H9 (cell line): ENCODE measurements around the gene TMEM95. TPM values are rescaled to one million over a fixed set of nuclear protein-coding genes. Genes with fewer than 3 reads are reported as not detected.

Experiments
- DNase-seq: peaks from one replicate; pipeline ENCODE4 v3.0.0-alpha.2; 2017
- H2AFZ ChIP-seq: one replicate; pipeline ENCODE4 v1.6.1; 2013; ENCODE audit warnings: mild to moderate bottlenecking, low read length, control low read depth, moderate library complexity
- H2AK5ac ChIP-seq: 2 replicates; pipeline ENCODE4 v1.6.1; 2013; ENCODE audit warnings: low read length, control low read depth, mixed read lengths; ENCODE audit not compliant: insufficient read length
- H2BK120ac ChIP-seq: one replicate; pipeline ENCODE4 v1.6.1; 2013; ENCODE audit warnings: low read depth, mild to moderate bottlenecking, low read length, control low read depth, inconsistent platforms; ENCODE audit not compliant: poor library complexity, severe bottlenecking
- H2BK12ac ChIP-seq: 2 replicates; pipeline ENCODE4 v1.6.1; 2013; ENCODE audit warnings: low read length, control low read depth, mixed read lengths, low read depth; ENCODE audit not compliant: insufficient read length
- H2BK15ac ChIP-seq: 2 replicates; pipeline ENCODE4 v1.6.1; 2013; ENCODE audit warnings: low read depth, low read length, control low read depth
- H2BK20ac ChIP-seq: one replicate; pipeline ENCODE4 v1.6.1; 2013; ENCODE audit warnings: low read depth, mild to moderate bottlenecking, low read length, control low read depth, inconsistent platforms; ENCODE audit not compliant: poor library complexity, severe bottlenecking
- H2BK5ac ChIP-seq: 2 replicates; pipeline ENCODE4 v1.6.1; 2013; ENCODE audit warnings: low read length, control low read depth, mixed read lengths; ENCODE audit not compliant: insufficient read length
- H3K14ac ChIP-seq: 2 replicates; pipeline ENCODE4 v1.6.1; 2013; ENCODE audit warnings: low read length, control low read depth; ENCODE audit not compliant: insufficient read depth
- H3K18ac ChIP-seq: 2 replicates; pipeline ENCODE4 v1.6.1; 2013; ENCODE audit warnings: low read depth, mild to moderate bottlenecking, mixed read lengths, low read length, control low read depth; ENCODE audit not compliant: insufficient read length
- H3K23ac ChIP-seq: 2 replicates; pipeline ENCODE4 v1.6.1; 2013; ENCODE audit warnings: low read length, control low read depth, mixed read lengths, low read depth; ENCODE audit not compliant: insufficient read length
- H3K23me2 ChIP-seq: 2 replicates; pipeline ENCODE4 v1.6.1; 2013; ENCODE audit warnings: low read depth, mild to moderate bottlenecking, mixed read lengths, low read length, control low read depth; ENCODE audit not compliant: insufficient read length, poor library complexity, severe bottlenecking
- H3K27ac ChIP-seq: 2 replicates; pipeline ENCODE4 v1.5.1; 2013; ENCODE audit warnings: low read length, control low read depth, mixed read lengths, low read depth; ENCODE audit not compliant: insufficient read length
- H3K27me3 ChIP-seq: 2 replicates; pipeline ENCODE4 v1.6.1; 2013; ENCODE audit warnings: low read length, control low read depth, inconsistent platforms; ENCODE audit not compliant: insufficient read depth
- H3K4ac ChIP-seq: 2 replicates; pipeline ENCODE4 v1.6.1; 2013; ENCODE audit warnings: low read depth, mild to moderate bottlenecking, control low read depth, inconsistent platforms, low read length, moderate library complexity
- H3K4me1 ChIP-seq: 2 replicates; pipeline ENCODE4 v1.6.1; 2013; ENCODE audit warnings: low read length, control low read depth, inconsistent platforms; ENCODE audit not compliant: insufficient read depth
- H3K4me2 ChIP-seq: 2 replicates; pipeline ENCODE4 v1.6.1; 2013; ENCODE audit warnings: low read length, control low read depth, mixed read lengths; ENCODE audit not compliant: insufficient read length, insufficient read depth
- H3K56ac ChIP-seq: 2 replicates; pipeline ENCODE4 v1.6.1; 2013; ENCODE audit warnings: low read depth, mild to moderate bottlenecking, mixed read lengths, low read length, control low read depth; ENCODE audit not compliant: insufficient read length
- H3K79me1 ChIP-seq: 2 replicates; pipeline ENCODE4 v1.6.1; 2013; ENCODE audit warnings: low read depth, mild to moderate bottlenecking, moderate library complexity, low read length, control low read depth, inconsistent platforms; ENCODE audit not compliant: insufficient read depth, poor library complexity, severe bottlenecking
- H3K79me2 ChIP-seq: 2 replicates; pipeline ENCODE4 v1.6.1; 2013; ENCODE audit warnings: low read length, control low read depth, inconsistent platforms; ENCODE audit not compliant: insufficient read depth
- H3K9ac ChIP-seq: 2 replicates; pipeline ENCODE4 v1.6.1; 2013; ENCODE audit warnings: low read length, control low read depth, mixed read lengths; ENCODE audit not compliant: insufficient read length; ENCODE audit errors: extremely low read depth
- H3K9me3 ChIP-seq: one replicate; pipeline ENCODE4 v1.6.1; 2013; ENCODE audit warnings: low read depth, low read length, inconsistent platforms; ENCODE audit not compliant: control insufficient read depth
- H3T11ph ChIP-seq: one replicate; pipeline ENCODE4 v1.6.1; 2013; ENCODE audit warnings: mild to moderate bottlenecking, low read length, control low read depth, inconsistent platforms
- H4K20me1 ChIP-seq: one replicate; pipeline ENCODE4 v1.6.1; 2013; ENCODE audit not compliant: control insufficient read depth, insufficient read length, insufficient read depth
- H4K5ac ChIP-seq: 2 replicates; pipeline ENCODE4 v1.6.1; 2013; ENCODE audit warnings: low read depth, mild to moderate bottlenecking, mixed read lengths, low read length, control low read depth; ENCODE audit not compliant: insufficient read length
- H4K8ac ChIP-seq: replicated peaks from 2 replicates; pipeline ENCODE4 v1.6.1; 2013; ENCODE audit warnings: low read length, control low read depth, mixed read lengths, low read depth; ENCODE audit not compliant: insufficient read length
- H4K91ac ChIP-seq: 2 replicates; pipeline ENCODE4 v1.6.1; 2013; ENCODE audit warnings: low read depth, mild to moderate bottlenecking, moderate library complexity, mixed read lengths, low read length, control low read depth; ENCODE audit not compliant: insufficient read length
- H3K27ac Mint-ChIP-seq, 3 experiments: 2 replicates in 2 of 3; 3 replicates in 1 of 3; pipeline ENCODE4 v1.8.0; 2020 to 2021; ENCODE audit warnings: mixed read lengths in 3 of 3, mild to moderate bottlenecking in 1 of 3, moderate library complexity in 1 of 3
- H3K27me3 Mint-ChIP-seq: 2 replicates; pipeline ENCODE4 v1.8.0; 2021; ENCODE audit warnings: low read depth, mild to moderate bottlenecking, moderate library complexity, mixed read lengths
- H3K36me3 Mint-ChIP-seq, 3 experiments: 2 replicates in 2 of 3; 3 replicates in 1 of 3; pipeline ENCODE4 v1.8.0; 2020 to 2021; ENCODE audit warnings: low read depth in 3 of 3, mixed read lengths in 3 of 3; ENCODE audit not compliant: insufficient read depth in 1 of 3
- H3K4me1 Mint-ChIP-seq, 2 experiments: 2 replicates each; pipeline ENCODE4 v1.8.0; 2020; ENCODE audit warnings: mixed read lengths in 2 of 2
- H3K4me3 Mint-ChIP-seq, 2 experiments: 2 replicates in 1 of 2; 3 replicates in 1 of 2; pipeline ENCODE4 v1.8.0; 2020 to 2021; ENCODE audit warnings: mild to moderate bottlenecking in 2 of 2, mixed read lengths in 2 of 2, moderate library complexity in 1 of 2
- H3K9me3 Mint-ChIP-seq, 2 experiments: 2 replicates in 1 of 2; 3 replicates in 1 of 2; pipeline ENCODE4 v1.8.0; 2020; ENCODE audit warnings: mild to moderate bottlenecking in 2 of 2, mixed read lengths in 2 of 2, moderate library complexity in 1 of 2
- CTCF ChIP-seq: fragments of 200-600 bp; sonication (generic); conservative IDR thresholded peaks from 3 replicates; pipeline ENCODE4 v1.8.0; 2021; ENCODE audit warnings: antibody characterized with exemption, mild to moderate bottlenecking
- WGBS: extraction: QIAGEN DNeasy Blood & Tissue Kit; methylation state at CpG from one replicate; pipeline ENCODE4 v1.1.7; 2013; ENCODE audit warnings: missing lambda C conversion rate, low lambda C conversion rate, mixed read lengths; ENCODE audit not compliant: insufficient read length; ENCODE audit errors: extremely low coverage; 5-methylcytosine and 5-hydroxymethylcytosine counted together
- total RNA-seq: library from RNA; stranded (reverse); gene quantifications from 2 replicates; pipeline ENCODE4 v1.2.1, GENCODE V29; 2021

The TMEM95 gene
- total RNA-seq, 1 experiment from 2014 or later, result not detected

- no peaks in the 10 kb centered on the region for H4K20me1 ChIP-seq
- H2AFZ ChIP-seq, result no peak overlapping the region
- no peak for TF ChIP-seq CTCF
- H3T11ph ChIP-seq, result no peak overlapping the region
- H3K79me1 ChIP-seq, result no peaks in the 10 kb centered on the region
- no CpG with 5 or more reads among the region's 30 CpGs for WGBS
- no peak overlapping the region for H2BK120ac ChIP-seq
- no peak overlapping the region; the same call in 1 of the 2 replicates for H3K14ac ChIP-seq
- no peaks in the 10 kb centered on the region for H3K4me1 ChIP-seq
- no peak overlapping the region for H3K27ac ChIP-seq
- H2AK5ac ChIP-seq, result no peak overlapping the region
- no peak overlapping the region for H4K8ac ChIP-seq
- H3K9me3 ChIP-seq, result no peaks in the 10 kb centered on the region
- H3K4me1 Mint-ChIP-seq, result peaks cover 18% of the 10 kb centered on the region in 2 experiments
- H4K91ac ChIP-seq, result no peak overlapping the region
- H3K27ac Mint-ChIP-seq, result peak overlapping the region; percentile 79 to 94 (median 86); a peak in 5 of 7 replicates
- no peak overlapping the region for H3K56ac ChIP-seq
- H3K4me3 Mint-ChIP-seq, result peak overlapping the region; percentile 77 to 85
- H2BK5ac ChIP-seq, result no peak overlapping the region
- no peak for DNase-seq
- H3K23ac ChIP-seq, result no peak overlapping the region
- H2BK20ac ChIP-seq, result no peak overlapping the region
- no peak overlapping the region for H2BK12ac ChIP-seq
- H3K23me2 ChIP-seq, result peaks cover 10% of the 10 kb centered on the region
- peak overlapping the region; percentile 58 for H3K9ac ChIP-seq
- peak overlapping the region; percentile 77 for H3K18ac ChIP-seq
- no peaks in the 10 kb centered on the region; a peak in 1 of 5 replicates for H3K9me3 Mint-ChIP-seq
- no peaks in the 10 kb centered on the region for H3K27me3 ChIP-seq
- H3K27me3 Mint-ChIP-seq, result no peaks in the 10 kb centered on the region; the same call in 1 of the 2 replicates
- no peak overlapping the region for H3K4ac ChIP-seq
- H3K4me2 ChIP-seq, result peak overlapping the region; percentile 50
- no peak overlapping the region for H4K5ac ChIP-seq
- H3K36me3 Mint-ChIP-seq, result peaks cover 39 to 78% (median 74%) of the 10 kb centered on the region in 3 experiments
- H3K79me2 ChIP-seq, result no peaks in the 10 kb centered on the region
- H2BK15ac ChIP-seq, result no peak overlapping the region
Measured at GRCh38 chr17:7315570-7316235, 39.3 kb upstream of the TMEM95 start.
